ENCODE results near the gene BARX1.
"Not testable (repeated sequence)": the region's sequence is repeated elsewhere in the genome, so short reads cannot be mapped to it uniquely, and the experiment has no call there.

BARX1 gene

DNA sequence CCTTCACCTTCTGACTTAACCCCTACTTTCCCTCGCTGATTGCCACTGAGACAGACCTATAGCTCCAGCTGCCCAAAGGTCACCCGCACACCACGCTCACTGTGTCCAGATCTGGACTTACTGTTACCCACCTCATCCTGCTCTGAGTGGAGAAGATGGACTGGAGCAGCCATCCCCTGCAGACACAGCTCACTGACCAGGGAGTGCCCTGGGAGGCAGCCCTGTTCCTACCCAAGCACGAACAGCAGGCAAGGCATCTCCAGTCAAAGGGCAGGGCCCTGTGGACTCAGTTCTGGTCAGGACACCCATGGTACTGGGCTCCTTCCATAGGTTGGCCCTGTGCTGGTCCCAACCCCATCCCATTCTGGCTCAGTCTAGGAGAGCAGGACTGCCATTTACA is 9.5 kb upstream of the BARX1 start:
- Histone ChIP-seq H3K79me2 (ENCODE audit: insufficient read depth, low read depth) (no peaks in the 10 kb centered on the region), H2AFZ (ENCODE audit: low read depth) (no peak overlapping the region), H3K4me2 (no peak overlapping the region), H3K9ac (no peak overlapping the region), H3K4me3 (IDR thresholded peaks at IDR 0.05; ENCODE audit: insufficient read depth, low read depth, low read length) (no peak overlapping the region), H3K27ac (no peak overlapping the region), H3K36me3 (ENCODE audit: insufficient read depth) (no peaks in the 10 kb centered on the region), H3K4me1 (ENCODE audit: low read depth, poor library complexity, severe bottlenecking) (no peaks in the 10 kb centered on the region), H4K20me1 (ENCODE audit: insufficient read depth) (no peaks in the 10 kb centered on the region), H3K27me3 (ENCODE audit: insufficient read depth, low read depth) (no peaks in the 10 kb centered on the region)
- TF ChIP-seq, protein P1, sequence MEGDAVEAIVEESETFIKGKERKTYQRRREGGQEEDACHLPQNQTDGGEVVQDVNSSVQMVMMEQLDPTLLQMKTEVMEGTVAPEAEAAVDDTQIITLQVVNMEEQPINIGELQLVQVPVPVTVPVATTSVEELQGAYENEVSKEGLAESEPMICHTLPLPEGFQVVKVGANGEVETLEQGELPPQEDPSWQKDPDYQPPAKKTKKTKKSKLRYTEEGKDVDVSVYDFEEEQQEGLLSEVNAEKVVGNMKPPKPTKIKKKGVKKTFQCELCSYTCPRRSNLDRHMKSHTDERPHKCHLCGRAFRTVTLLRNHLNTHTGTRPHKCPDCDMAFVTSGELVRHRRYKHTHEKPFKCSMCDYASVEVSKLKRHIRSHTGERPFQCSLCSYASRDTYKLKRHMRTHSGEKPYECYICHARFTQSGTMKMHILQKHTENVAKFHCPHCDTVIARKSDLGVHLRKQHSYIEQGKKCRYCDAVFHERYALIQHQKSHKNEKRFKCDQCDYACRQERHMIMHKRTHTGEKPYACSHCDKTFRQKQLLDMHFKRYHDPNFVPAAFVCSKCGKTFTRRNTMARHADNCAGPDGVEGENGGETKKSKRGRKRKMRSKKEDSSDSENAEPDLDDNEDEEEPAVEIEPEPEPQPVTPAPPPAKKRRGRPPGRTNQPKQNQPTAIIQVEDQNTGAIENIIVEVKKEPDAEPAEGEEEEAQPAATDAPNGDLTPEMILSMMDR (conservative IDR thresholded peaks at IDR 0.05; ENCODE audit: low read depth, low read length), result no peak

DNA sequence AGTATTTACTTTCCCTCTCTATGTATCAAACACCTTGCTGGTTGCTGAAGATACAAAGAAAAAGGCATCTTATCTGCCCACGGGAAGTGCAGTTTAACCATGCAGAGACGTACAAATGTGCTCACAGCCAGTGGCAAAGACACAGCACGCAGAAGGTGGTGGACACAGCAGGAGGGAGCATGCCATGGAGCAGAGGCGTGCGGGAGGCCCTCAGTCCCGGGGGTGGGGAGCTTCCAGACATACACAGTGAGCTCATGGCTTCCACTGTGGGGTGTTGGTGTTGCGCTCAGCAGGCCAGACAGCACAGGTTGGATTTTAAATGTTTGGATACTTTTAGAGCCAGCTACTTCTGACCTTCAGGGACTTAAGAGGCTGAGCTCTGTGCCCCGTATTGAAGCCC is 8.8 kb upstream of the BARX1 start:
- no peak overlapping the region for H3K9ac ChIP-seq
- no peaks in the 10 kb centered on the region for H3K79me2 ChIP-seq (ENCODE audit: insufficient read depth, low read depth)

DNA sequence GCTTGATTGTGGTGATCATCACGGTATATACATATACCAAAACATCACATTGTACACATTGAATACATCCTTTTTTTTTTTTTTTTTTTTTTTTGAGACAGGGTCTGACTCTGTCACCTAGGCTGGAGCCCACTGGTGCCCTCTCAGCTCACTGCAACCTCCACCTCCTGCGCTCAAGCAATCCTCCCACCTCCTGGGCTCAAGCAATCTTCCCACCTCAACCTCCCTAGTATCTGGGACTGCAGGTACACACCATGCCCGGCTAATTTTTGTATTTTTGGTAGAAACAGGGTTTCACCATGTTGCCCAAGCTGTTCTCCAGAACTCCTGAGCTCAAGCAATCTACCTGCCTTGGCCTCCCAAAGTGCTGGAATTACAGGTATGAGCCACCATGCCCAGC is 8.3 kb upstream of the BARX1 start:
- not testable (repeated sequence) for H3K4me3 ChIP-seq (IDR thresholded peaks at IDR 0.05; ENCODE audit: insufficient read depth, low read depth, low read length); H3K27me3 ChIP-seq (ENCODE audit: insufficient read depth, low read depth); H3K4me1 ChIP-seq (ENCODE audit: low read depth, poor library complexity, severe bottlenecking); H4K20me1 ChIP-seq (ENCODE audit: insufficient read depth); H3K4me2 ChIP-seq; H2AFZ ChIP-seq (ENCODE audit: low read depth); H3K36me3 ChIP-seq (ENCODE audit: insufficient read depth); H3K79me2 ChIP-seq (ENCODE audit: insufficient read depth, low read depth); H3K27ac ChIP-seq; H3K9ac ChIP-seq

More for the DNA sequence above, 8.8 kb upstream of the BARX1 start:
- Histone ChIP-seq H2AFZ (ENCODE audit: low read depth) (no peak overlapping the region), H4K20me1 (ENCODE audit: insufficient read depth) (no peaks in the 10 kb centered on the region), H3K27me3 (ENCODE audit: insufficient read depth, low read depth) (no peaks in the 10 kb centered on the region), H3K4me3 (IDR thresholded peaks at IDR 0.05; ENCODE audit: insufficient read depth, low read depth, low read length) (no peak overlapping the region), H3K4me2 (no peak overlapping the region), H3K36me3 (ENCODE audit: insufficient read depth) (no peaks in the 10 kb centered on the region), H3K27ac (no peak overlapping the region), H3K4me1 (ENCODE audit: low read depth, poor library complexity, severe bottlenecking) (no peaks in the 10 kb centered on the region)
- TF ChIP-seq, protein P1 (conservative IDR thresholded peaks at IDR 0.05; ENCODE audit: low read depth, low read length), result no peak

DNA sequence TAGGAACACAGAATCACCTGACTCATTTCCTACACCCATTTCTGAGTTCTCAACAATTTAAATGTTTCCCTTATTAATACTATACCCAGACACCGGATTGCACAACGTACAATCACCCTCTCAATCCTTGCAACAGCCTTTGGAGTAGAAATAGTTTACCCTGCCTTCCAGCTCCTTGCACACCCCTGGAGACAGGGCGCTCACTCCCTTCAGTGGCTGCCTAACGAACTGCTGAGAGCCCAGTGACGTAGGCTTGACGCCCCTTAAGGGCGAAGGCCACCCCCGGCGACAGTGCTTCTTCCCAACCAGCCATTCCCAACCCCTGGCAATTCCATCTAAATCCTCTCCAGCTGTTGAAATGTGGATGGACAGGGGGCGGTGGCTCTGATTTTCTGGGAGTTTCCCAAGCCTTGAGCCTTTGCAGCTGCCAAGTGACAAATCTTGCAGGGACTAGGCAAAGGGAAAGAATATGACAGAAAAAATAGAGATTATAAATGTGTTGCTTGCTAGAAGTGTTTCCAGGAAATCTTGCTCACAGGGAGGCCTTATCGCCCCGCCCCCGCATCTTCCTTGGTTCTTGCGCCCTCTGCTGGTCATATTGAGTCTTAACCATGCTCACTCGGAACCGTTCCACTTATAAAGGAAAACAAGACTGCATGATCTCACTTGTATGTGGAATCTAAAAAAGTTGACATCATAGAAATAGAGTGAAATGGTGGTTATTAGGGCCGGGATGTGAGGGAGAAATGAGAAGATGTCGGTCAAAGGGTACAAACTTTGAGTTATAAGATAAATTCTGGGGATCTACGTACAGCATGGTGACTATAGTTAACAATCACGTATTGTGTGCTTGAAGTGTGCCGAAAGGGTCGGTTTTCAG is 7.6 kb upstream of the BARX1 start:
- Histone ChIP-seq H3K27ac (no peak overlapping the region), H3K4me2 (no peak overlapping the region), H3K36me3 (ENCODE audit: insufficient read depth) (no peaks in the 10 kb centered on the region), H2AFZ (ENCODE audit: low read depth) (peak overlapping the region; percentile 19; the same call in 1 of the 2 replicates), H3K27me3 (ENCODE audit: insufficient read depth, low read depth) (no peaks in the 10 kb centered on the region), H3K79me2 (ENCODE audit: insufficient read depth, low read depth) (no peaks in the 10 kb centered on the region), H3K4me3 (IDR thresholded peaks at IDR 0.05; ENCODE audit: insufficient read depth, low read depth, low read length) (no peak overlapping the region), H4K20me1 (ENCODE audit: insufficient read depth) (no peaks in the 10 kb centered on the region), H3K9ac (no peak overlapping the region), H3K4me1 (ENCODE audit: low read depth, poor library complexity, severe bottlenecking) (no peaks in the 10 kb centered on the region)
- TF ChIP-seq, protein P1 (conservative IDR thresholded peaks at IDR 0.05; ENCODE audit: low read depth, low read length), result peak; percentile 93

DNA sequence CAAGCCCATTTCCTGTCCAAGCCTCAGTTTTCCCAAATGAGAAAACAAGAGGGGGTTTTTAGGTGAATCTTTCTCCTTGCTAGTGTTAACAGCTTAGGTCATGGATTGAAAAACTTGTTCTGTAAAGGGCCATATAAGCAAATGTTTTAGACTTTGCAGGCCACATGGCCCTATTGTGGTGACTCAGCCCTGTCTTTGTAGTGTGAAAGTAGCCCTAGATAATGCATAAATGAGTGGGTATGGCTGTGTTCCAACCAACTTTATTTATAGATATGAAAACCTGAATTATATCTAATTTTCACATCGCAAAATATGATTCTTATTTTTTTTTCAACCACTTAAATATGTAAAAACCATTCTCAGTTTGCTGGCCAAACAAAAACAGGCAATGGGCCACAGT is 6.9 kb upstream of the BARX1 start:
- Histone ChIP-seq H3K4me1 (ENCODE audit: low read depth, poor library complexity, severe bottlenecking) (no peaks in the 10 kb centered on the region), H2AFZ (ENCODE audit: low read depth) (peak overlapping the region; percentile 33; the same call in 1 of the 2 replicates), H3K4me3 (IDR thresholded peaks at IDR 0.05; ENCODE audit: insufficient read depth, low read depth, low read length) (no peak overlapping the region), H3K36me3 (ENCODE audit: insufficient read depth) (no peaks in the 10 kb centered on the region), H3K79me2 (ENCODE audit: insufficient read depth, low read depth) (no peaks in the 10 kb centered on the region), H3K4me2 (no peak overlapping the region), H4K20me1 (ENCODE audit: insufficient read depth) (no peaks in the 10 kb centered on the region), H3K27ac (no peak overlapping the region), H3K9ac (no peak overlapping the region), H3K27me3 (ENCODE audit: insufficient read depth, low read depth) (no peaks in the 10 kb centered on the region)
- TF ChIP-seq, protein P1 (conservative IDR thresholded peaks at IDR 0.05; ENCODE audit: low read depth, low read length), result no peak
